Measurements from ENCODE around the gene GADD45B.

The GADD45B gene

DNA sequence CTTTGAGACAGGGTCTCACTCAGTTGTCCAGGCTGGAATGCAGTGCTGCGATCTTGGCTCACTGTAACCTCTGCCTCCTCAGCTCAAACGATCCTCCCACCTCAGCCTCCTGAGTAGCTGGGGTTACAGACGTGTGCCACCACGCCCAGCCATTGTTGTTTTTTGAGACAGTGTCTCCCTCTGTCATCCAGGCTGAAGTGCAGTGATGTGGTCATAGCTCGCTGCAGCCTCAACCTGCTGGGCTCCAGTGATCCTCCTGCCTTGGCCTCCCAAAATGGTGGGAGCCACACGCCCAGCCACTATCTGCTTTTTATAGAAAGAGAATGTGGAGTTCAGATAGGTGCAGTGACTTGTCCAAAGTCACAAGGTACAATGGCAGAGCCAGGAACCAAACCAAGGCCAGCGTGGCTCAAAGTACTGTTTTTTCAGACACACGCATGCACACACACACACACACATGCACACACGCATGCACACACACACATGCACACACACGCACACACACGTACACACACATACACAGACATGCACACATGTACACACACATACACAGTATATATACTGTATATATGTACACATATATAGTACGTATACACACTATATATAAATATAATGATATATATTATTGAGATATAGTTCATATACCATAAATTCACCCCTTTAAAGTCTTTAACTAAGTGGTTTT lies 6.6 kb downstream of the GADD45B start:
- Histone ChIP-seq H3K36me3 (ENCODE audit: control insufficient read depth in 2 of 2, insufficient read depth in 1 of 2, low read length in 2 of 2) (no peaks in the 10 kb centered on the region), H3K9me3 (ENCODE audit: control insufficient read depth, insufficient read depth, low read depth, low read length) (no peaks in the 10 kb centered on the region), H3K4me1 (ENCODE audit: control insufficient read depth, insufficient read depth, low read length) (peaks cover 5% of the 10 kb centered on the region), H3K27ac (ENCODE audit: extremely low read depth, low read depth, low read length) (no peak overlapping the region), H3K4me3 (ENCODE audit: low read depth, low read length) (no peak overlapping the region)
- TF ChIP-seq, protein P1, sequence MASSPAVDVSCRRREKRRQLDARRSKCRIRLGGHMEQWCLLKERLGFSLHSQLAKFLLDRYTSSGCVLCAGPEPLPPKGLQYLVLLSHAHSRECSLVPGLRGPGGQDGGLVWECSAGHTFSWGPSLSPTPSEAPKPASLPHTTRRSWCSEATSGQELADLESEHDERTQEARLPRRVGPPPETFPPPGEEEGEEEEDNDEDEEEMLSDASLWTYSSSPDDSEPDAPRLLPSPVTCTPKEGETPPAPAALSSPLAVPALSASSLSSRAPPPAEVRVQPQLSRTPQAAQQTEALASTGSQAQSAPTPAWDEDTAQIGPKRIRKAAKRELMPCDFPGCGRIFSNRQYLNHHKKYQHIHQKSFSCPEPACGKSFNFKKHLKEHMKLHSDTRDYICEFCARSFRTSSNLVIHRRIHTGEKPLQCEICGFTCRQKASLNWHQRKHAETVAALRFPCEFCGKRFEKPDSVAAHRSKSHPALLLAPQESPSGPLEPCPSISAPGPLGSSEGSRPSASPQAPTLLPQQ (tag by site-specific recombination; IDR thresholded peaks at IDR 0.05): no peak
- TF ChIP-seq, protein P2, sequence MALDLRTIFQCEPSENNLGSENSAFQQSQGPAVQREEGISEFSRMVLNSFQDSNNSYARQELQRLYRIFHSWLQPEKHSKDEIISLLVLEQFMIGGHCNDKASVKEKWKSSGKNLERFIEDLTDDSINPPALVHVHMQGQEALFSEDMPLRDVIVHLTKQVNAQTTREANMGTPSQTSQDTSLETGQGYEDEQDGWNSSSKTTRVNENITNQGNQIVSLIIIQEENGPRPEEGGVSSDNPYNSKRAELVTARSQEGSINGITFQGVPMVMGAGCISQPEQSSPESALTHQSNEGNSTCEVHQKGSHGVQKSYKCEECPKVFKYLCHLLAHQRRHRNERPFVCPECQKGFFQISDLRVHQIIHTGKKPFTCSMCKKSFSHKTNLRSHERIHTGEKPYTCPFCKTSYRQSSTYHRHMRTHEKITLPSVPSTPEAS (tag by site-specific recombination; IDR thresholded peaks at IDR 0.05): peak; percentile 92
- POLR2A ChIA-PET: no interaction called here
- CTCF ChIA-PET: no interaction called here

DNA sequence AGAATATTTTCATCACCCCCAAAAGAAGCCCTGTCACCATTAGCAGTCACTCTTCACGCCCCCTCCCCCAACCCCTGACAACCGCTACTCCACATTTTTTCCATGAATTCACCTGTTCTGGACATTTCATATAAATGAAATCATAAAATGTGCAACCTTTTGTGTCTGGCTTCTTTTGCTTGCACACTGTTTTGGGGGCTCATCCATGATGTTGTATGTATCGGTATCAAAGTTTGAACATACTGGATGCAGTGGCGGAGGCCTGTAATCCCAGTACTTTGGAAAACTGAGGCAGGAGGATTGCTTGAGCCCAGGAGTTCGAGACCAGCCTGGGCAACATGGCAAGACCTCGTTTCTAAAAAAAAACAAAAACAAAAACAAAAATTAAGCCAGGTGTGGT lies 7.2 kb downstream of the GADD45B start:
- Histone ChIP-seq H3K27ac (ENCODE audit: extremely low read depth, low read depth, low read length) (no peak overlapping the region), H3K9me3 (ENCODE audit: control insufficient read depth, insufficient read depth, low read depth, low read length) (no peaks in the 10 kb centered on the region), H3K36me3 (ENCODE audit: control insufficient read depth in 2 of 2, insufficient read depth in 1 of 2, low read length in 2 of 2) (no peaks in the 10 kb centered on the region), H3K4me3 (ENCODE audit: low read depth, low read length) (no peak overlapping the region), H3K4me1 (ENCODE audit: control insufficient read depth, insufficient read depth, low read length) (peaks cover 2% of the 10 kb centered on the region; the same call in 1 of the 2 replicates)
- POLR2A ChIA-PET: no interaction called here
- TF ChIP-seq, protein P3, sequence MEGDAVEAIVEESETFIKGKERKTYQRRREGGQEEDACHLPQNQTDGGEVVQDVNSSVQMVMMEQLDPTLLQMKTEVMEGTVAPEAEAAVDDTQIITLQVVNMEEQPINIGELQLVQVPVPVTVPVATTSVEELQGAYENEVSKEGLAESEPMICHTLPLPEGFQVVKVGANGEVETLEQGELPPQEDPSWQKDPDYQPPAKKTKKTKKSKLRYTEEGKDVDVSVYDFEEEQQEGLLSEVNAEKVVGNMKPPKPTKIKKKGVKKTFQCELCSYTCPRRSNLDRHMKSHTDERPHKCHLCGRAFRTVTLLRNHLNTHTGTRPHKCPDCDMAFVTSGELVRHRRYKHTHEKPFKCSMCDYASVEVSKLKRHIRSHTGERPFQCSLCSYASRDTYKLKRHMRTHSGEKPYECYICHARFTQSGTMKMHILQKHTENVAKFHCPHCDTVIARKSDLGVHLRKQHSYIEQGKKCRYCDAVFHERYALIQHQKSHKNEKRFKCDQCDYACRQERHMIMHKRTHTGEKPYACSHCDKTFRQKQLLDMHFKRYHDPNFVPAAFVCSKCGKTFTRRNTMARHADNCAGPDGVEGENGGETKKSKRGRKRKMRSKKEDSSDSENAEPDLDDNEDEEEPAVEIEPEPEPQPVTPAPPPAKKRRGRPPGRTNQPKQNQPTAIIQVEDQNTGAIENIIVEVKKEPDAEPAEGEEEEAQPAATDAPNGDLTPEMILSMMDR (tag by site-specific recombination; IDR thresholded peaks at IDR 0.05): no peak
- TF ChIP-seq SETDB1 (IDR thresholded peaks at IDR 0.05; ENCODE audit: insufficient read length, low read length): peak; percentile 89
- CTCF ChIA-PET: interaction anchor here (0.6 kb wide), 1 partner anchor 573 kb away, joined by 4 read pairs; no protein-coding TSS in a partner anchor

DNA sequence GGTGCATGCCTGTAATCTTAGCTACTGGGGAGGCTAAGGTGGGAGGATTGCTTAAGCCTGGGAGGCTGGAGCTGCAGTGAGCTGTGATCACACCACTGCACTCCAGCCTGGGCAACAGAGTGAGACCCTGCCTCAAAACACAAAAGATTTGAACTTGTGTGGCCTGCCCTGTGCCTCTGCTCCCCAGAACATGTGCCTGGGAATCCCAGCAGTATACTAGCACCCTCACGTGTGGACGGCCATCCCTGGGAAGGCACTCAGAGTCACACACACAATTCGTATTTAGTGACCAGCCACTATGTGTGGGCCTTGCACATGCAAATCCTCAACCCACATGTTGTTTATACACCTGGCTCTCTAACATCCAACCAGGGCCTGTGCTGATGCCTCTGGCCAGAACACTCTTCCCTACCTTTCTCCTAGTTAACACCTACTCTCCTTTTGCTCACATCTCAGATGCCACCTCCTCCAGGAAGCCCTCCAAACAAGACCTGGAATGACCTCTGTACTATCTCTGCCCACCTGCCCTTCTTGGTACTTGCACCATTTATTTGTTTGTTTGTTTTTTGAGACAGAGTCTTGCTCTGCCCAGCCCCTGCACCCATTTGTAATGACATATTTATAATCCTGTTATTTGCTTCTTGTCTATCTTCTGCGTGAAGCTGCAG lies 7.7 kb downstream of the GADD45B start:
- no peaks in the 10 kb centered on the region for H3K9me3 ChIP-seq (ENCODE audit: control insufficient read depth, insufficient read depth, low read depth, low read length)
- CTCF ChIA-PET: interaction anchor here (0.6 to 1.2 kb wide), 2 partner anchors 98 to 573 kb away, joined by 4 read pairs; no protein-coding TSS in a partner anchor
- H3K4me1 ChIP-seq (ENCODE audit: control insufficient read depth, insufficient read depth, low read length): no peaks in the 10 kb centered on the region
- no peak overlapping the region for H3K27ac ChIP-seq (ENCODE audit: extremely low read depth, low read depth, low read length)
- no peaks in the 10 kb centered on the region for H3K36me3 ChIP-seq (ENCODE audit: control insufficient read depth in 2 of 2, insufficient read depth in 1 of 2, low read length in 2 of 2)
- H3K4me3 ChIP-seq (ENCODE audit: low read depth, low read length): no peak overlapping the region
- TF ChIP-seq KLF9 (tag by site-specific recombination; IDR thresholded peaks at IDR 0.05; ENCODE audit: low read depth): no peak
- TF ChIP-seq, protein P4, sequence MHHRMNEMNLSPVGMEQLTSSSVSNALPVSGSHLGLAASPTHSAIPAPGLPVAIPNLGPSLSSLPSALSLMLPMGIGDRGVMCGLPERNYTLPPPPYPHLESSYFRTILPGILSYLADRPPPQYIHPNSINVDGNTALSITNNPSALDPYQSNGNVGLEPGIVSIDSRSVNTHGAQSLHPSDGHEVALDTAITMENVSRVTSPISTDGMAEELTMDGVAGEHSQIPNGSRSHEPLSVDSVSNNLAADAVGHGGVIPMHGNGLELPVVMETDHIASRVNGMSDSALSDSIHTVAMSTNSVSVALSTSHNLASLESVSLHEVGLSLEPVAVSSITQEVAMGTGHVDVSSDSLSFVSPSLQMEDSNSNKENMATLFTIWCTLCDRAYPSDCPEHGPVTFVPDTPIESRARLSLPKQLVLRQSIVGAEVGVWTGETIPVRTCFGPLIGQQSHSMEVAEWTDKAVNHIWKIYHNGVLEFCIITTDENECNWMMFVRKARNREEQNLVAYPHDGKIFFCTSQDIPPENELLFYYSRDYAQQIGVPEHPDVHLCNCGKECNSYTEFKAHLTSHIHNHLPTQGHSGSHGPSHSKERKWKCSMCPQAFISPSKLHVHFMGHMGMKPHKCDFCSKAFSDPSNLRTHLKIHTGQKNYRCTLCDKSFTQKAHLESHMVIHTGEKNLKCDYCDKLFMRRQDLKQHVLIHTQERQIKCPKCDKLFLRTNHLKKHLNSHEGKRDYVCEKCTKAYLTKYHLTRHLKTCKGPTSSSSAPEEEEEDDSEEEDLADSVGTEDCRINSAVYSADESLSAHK (tag by site-specific recombination; IDR thresholded peaks at IDR 0.05): no peak
- no peak for TF ChIP-seq ZNF561 (tag by site-specific recombination; IDR thresholded peaks at IDR 0.05; ENCODE audit: borderline replicate concordance)
- TF ChIP-seq ZBTB20 (tag by site-specific recombination; IDR thresholded peaks at IDR 0.05): no peak
- TF ChIP-seq ZNF157 (tag by site-specific recombination; IDR thresholded peaks at IDR 0.05): peak; percentile 98
- no peak for TF ChIP-seq ZNF426 (tag by site-specific recombination; IDR thresholded peaks at IDR 0.05)
- TF ChIP-seq, protein P5, sequence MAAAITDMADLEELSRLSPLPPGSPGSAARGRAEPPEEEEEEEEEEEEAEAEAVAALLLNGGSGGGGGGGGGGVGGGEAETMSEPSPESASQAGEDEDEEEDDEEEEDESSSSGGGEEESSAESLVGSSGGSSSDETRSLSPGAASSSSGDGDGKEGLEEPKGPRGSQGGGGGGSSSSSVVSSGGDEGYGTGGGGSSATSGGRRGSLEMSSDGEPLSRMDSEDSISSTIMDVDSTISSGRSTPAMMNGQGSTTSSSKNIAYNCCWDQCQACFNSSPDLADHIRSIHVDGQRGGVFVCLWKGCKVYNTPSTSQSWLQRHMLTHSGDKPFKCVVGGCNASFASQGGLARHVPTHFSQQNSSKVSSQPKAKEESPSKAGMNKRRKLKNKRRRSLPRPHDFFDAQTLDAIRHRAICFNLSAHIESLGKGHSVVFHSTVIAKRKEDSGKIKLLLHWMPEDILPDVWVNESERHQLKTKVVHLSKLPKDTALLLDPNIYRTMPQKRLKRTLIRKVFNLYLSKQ (tag by site-specific recombination; IDR thresholded peaks at IDR 0.05; ENCODE audit: borderline replicate concordance): no peak
- peak; percentile 74 for TF ChIP-seq SETDB1 (IDR thresholded peaks at IDR 0.05; ENCODE audit: insufficient read length, low read length)
- POLR2A ChIA-PET: interaction anchor here (1.5 kb wide), 1 partner anchor 8 kb away, joined by 17 read pairs; the partner anchor contains the start of gene GADD45B

Measured in HEK293 (cell line).